Lower lobe of right lung (tissue), 2 donors: ENCODE results near the gene MBD3. TPM values are rescaled to one million over a fixed set of nuclear protein-coding genes. Genes with fewer than 3 reads are reported as not detected.
"Not testable (repeated sequence)": the region's sequence is repeated elsewhere in the genome, so short reads cannot be mapped to it uniquely, and the experiment has no call there.

ENCODE experiments used
- ATAC-seq, 2 donors: fragments of 200-7000 bp; cut with Tn5 transposase; one replicate each; pipeline ENCODE4 v1.9.1; 2020 to 2022; ENCODE audit warnings: mild to moderate bottlenecking in 2 of 2, moderate library complexity in 2 of 2
- DNase-seq: peaks from one replicate; pipeline ENCODE4 v3.0.0-alpha.2; 2020
- H3K27ac ChIP-seq: fragments of 200-600 bp; one replicate; pipeline ENCODE4 v1.8.0; 2022
- H3K27me3 ChIP-seq: fragments of 200-600 bp; one replicate; pipeline ENCODE4 v1.8.0; 2022; ENCODE audit warnings: low read depth
- H3K36me3 ChIP-seq: fragments of 200-600 bp; one replicate; pipeline ENCODE4 v1.8.0; 2022; ENCODE audit warnings: mild to moderate bottlenecking
- H3K4me1 ChIP-seq: fragments of 200-600 bp; one replicate; pipeline ENCODE4 v1.8.0; 2022
- H3K4me3 ChIP-seq: fragments of 200-600 bp; one replicate; pipeline ENCODE4 v1.8.0; 2022; ENCODE audit warnings: mild to moderate bottlenecking
- H3K9me3 ChIP-seq: fragments of 200-600 bp; one replicate; pipeline ENCODE4 v1.8.0; 2022
- intact Hi-C: fragments of 100-400 bp; cut with DNase I; formaldehyde crosslinking; loops from one replicate; pipeline ENCODE4 v1.11.0; 2022
- total RNA-seq: library from RNA; stranded (reverse); fragmentation: NEBNext Ultra II Directional; extraction: Animal tissue kit (Norgen Biotek cat#: 25700); gene quantifications from one replicate; pipeline ENCODE4 v1.2.1, GENCODE V29; 2021
- TF ChIP-seq, protein P1 (sequence below): fragments of 200-600 bp; IDR thresholded peaks from one replicate; pipeline ENCODE4 v1.8.0; 2022; ENCODE audit warnings: antibody characterized with exemption, mild to moderate bottlenecking
- donor health status: DM: no; HTN: yes; CAD: no; lungs with severe emphysema.

Gene MBD3
- total RNA-seq, 1 donor from 2014 or later, result 68.1 TPM

DNA sequence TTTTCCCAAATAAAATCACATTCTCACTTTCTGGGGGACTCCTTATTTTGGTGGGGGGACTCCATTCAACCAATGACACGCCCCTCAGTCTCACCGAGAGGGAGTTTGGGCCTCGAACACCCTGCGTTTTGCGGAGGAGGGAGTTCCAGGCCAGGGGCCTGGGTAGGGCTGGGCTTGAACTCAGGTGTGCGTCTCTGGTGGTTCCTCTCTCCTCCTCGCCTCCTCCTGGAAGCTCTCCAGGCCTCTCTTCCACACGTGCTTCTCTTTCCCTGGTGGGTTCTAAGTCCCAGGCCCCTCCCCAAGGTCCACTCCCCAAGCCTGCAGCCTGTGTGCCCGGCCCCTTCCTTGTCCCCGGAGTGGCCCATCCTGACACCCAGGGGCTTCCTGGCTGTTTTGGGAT lies 39.2 kb downstream of the MBD3 start:
- DNase-seq (no peak), ATAC-seq (no peak)
- H3K4me1 ChIP-seq, result no peaks in the 10 kb centered on the region
- no peak overlapping the region for H3K27ac ChIP-seq
- no peak overlapping the region for H3K4me3 ChIP-seq
- H3K27me3 ChIP-seq, result no peaks in the 10 kb centered on the region
- H3K9me3 ChIP-seq, result no peaks in the 10 kb centered on the region
- H3K36me3 ChIP-seq, result no peaks in the 10 kb centered on the region
- TF ChIP-seq, protein P1, sequence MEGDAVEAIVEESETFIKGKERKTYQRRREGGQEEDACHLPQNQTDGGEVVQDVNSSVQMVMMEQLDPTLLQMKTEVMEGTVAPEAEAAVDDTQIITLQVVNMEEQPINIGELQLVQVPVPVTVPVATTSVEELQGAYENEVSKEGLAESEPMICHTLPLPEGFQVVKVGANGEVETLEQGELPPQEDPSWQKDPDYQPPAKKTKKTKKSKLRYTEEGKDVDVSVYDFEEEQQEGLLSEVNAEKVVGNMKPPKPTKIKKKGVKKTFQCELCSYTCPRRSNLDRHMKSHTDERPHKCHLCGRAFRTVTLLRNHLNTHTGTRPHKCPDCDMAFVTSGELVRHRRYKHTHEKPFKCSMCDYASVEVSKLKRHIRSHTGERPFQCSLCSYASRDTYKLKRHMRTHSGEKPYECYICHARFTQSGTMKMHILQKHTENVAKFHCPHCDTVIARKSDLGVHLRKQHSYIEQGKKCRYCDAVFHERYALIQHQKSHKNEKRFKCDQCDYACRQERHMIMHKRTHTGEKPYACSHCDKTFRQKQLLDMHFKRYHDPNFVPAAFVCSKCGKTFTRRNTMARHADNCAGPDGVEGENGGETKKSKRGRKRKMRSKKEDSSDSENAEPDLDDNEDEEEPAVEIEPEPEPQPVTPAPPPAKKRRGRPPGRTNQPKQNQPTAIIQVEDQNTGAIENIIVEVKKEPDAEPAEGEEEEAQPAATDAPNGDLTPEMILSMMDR, result no peak
- intact Hi-C loops, result no loop called here

DNA sequence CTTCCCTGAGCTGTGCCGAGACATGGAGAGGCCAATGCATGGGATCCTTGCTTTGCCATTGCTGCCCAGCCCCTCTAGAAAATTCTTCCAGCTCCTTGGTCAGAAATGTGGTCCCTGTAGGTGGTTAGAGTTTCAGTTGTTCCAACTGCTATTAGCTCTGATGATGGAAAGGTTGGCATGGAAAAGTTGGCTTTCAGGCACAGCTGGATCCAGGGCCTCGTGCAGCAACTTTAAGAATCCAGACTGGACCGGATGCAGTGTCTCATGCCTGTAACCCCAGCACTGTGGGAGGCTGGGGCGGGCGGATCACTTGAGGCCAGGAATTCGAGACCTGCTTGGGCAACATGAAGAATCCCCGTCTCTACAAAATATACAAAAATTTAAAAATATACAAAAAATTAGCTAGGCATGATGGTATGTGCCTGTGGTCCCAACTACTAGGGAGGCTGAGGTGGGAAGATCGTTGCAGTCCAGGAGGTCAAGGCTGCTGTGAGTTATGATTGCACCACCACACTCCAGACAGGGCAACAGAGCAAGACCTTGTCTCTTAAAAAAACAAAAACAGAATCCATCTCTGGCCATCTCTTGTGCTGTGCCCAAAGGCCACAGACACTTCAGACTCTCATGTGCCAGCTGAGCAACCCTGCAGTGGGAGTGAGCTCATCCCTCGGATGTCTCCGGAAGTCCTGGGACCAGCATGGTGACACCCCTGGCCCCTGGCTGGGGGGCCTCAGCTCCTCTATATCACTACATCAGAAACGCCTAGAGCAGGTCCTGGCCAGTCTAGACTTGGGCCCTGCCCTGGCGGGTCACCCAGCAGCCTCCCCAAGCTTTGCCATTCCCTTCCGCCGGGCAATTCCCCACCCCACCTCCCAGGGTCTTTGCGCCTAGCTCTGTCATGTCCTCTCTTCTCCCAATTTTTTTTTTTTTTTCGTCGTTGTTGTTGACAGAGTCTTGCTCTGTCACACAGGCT lies 41.3 kb downstream of the MBD3 start:
- Histone ChIP-seq H3K27me3 (peaks cover 4% of the 10 kb centered on the region), H3K4me1 (peaks cover under 1% of the 10 kb centered on the region), H3K27ac (no peak overlapping the region), H3K4me3 (no peak overlapping the region), H3K36me3 (no peaks in the 10 kb centered on the region), H3K9me3 (no peaks in the 10 kb centered on the region)
- ATAC-seq (no peak), DNase-seq (no peak)
- TF ChIP-seq, protein P1, result no peak
- intact Hi-C loops, result no loop called here

DNA sequence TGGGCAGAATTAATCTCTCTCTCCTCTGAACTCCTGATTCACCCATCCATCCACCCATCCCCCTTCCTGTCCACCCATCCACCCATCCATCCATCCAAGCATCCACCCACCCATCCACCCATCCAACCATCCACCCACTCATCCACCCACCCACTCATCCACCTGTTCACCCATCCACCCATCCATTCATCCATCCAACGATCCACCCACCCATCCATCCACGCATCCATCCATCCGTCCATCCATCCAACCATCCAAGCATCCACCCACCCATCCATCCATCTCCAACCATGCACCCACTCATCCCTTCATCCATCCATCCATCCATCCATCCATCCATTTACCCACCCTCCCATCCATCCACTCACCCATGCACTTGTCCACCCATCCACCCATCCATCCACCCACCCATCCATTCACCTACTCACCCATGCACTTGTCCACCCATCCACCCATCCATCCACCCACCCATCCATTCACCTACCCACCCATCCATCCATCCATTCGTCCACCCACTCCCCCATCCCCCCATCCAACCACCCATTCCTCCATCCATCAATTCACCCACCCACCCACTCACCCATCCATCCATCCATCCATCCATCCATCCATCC lies 43.2 kb downstream of the MBD3 start:
- H3K27ac ChIP-seq, result no peak overlapping the region
- H3K27me3 ChIP-seq, result peaks cover 9% of the 10 kb centered on the region
- H3K4me3 ChIP-seq, result no peak overlapping the region
- intact Hi-C loops, result loop anchor here (10.0 kb wide), 1 partner anchor 125 kb away; no protein-coding TSS in a partner anchor
- DNase-seq (no peak), ATAC-seq (no peak)
- no peaks in the 10 kb centered on the region for H3K36me3 ChIP-seq
- H3K4me1 ChIP-seq, result peaks cover 5% of the 10 kb centered on the region
- no peaks in the 10 kb centered on the region for H3K9me3 ChIP-seq
- TF ChIP-seq, protein P1, result no peak

DNA sequence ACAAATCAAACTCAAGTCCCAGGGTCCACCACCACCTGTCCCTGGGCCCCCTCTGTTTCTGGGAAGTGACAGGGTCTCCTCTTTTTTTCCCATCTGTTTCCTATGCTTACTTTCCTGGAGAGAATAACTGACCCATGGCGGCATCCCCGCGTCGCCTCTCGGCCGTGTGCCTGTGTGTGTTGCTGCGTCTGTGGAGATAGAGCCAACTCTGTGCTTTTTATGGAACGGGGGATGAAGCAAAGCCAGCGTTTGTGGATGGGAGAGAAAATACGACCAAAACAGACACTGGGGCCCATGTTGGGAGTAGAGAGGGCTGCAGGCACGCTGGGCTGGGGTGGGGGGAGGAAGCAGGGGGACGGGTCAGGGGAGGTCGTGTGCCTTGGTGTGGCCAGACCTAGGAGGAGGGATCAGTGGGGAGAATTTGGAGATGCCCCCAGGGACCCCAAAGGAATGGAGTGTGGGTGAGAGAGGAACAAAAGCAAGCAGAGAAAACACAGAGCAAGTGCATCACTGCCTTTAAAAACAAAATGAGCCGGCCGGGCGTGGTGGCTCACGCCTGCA lies 52.2 kb downstream of the MBD3 start:
- no peak for ATAC-seq
- no peaks in the 10 kb centered on the region for H3K36me3 ChIP-seq
- TF ChIP-seq, protein P1, result no peak
- DNase-seq, result no peak
- H3K9me3 ChIP-seq, result no peaks in the 10 kb centered on the region
- intact Hi-C loops, result loop anchor here (10.0 kb wide), 1 partner anchor 134 kb away; no protein-coding TSS in a partner anchor
- no peak overlapping the region for H3K4me3 ChIP-seq
- no peaks in the 10 kb centered on the region for H3K4me1 ChIP-seq
- H3K27ac ChIP-seq, result no peak overlapping the region
- H3K27me3 ChIP-seq, result peaks cover 42% of the 10 kb centered on the region

DNA sequence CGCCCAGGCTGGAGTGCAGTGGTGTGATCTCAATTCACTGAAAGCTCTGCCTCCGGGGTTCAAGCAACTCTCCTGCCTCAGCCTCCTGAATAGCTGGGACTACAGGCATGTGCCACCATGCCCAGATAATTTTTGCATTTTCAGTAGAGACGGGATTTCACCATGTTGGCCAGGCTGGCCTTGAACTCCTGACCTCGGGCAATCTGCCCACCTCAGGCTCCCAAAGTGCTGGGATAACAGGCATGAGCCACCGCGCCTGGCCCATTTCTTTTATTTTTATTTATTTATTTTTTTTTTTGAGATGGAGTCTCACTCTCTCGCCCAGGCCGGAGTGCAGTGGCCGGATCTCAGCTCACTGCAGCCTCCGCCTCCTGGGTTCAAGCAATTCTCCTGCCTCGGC lies 52.9 kb downstream of the MBD3 start:
- not testable (repeated sequence) for DNase-seq, H3K36me3 ChIP-seq, ATAC-seq, H3K4me1 ChIP-seq, H3K27ac ChIP-seq, H3K4me3 ChIP-seq, H3K9me3 ChIP-seq
- intact Hi-C loops, result loop anchor here (10.0 kb wide), 1 partner anchor 135 kb away; no protein-coding TSS in a partner anchor
- peaks cover 42% of the 10 kb centered on the region for H3K27me3 ChIP-seq
